HL-60 (cell line): ENCODE results near the gene CTNNA2.

ENCODE experiments used
- CTCF ChIP-seq: IDR thresholded peaks from one replicate; pipeline ENCODE4 v1.5.1; 2011; ENCODE audit warnings: low read length, control low read depth, inconsistent platforms; ENCODE audit not compliant: insufficient read depth
- GABPA ChIP-seq: IDR thresholded peaks from 2 replicates; pipeline ENCODE4 v1.6.1; 2012; ENCODE audit warnings: low read depth
- POLR2AphosphoS5 ChIP-seq: IDR thresholded peaks from 2 replicates; pipeline ENCODE4 v1.6.1; 2012; ENCODE audit warnings: low read depth
- REST ChIP-seq: IDR thresholded peaks from 2 replicates; pipeline ENCODE4 v1.6.1; 2012; ENCODE audit warnings: low read depth; ENCODE audit not compliant: insufficient replicate concordance
- SPI1 ChIP-seq: IDR thresholded peaks from 2 replicates; pipeline ENCODE4 v1.6.1; 2012; ENCODE audit warnings: low read depth, mild to moderate bottlenecking, borderline replicate concordance

- TF ChIP-seq CTCF (no peak), REST (no peak), POLR2AphosphoS5 (no peak), SPI1 (no peak), GABPA (no peak)
Measured at GRCh38 chr2:80167284-80167808, 654.5 kb downstream of the CTNNA2 start.
